NOMO-1 (cell line): ENCODE data around the gene YIPF4.
"Not testable (repeated sequence)": the region's sequence is repeated elsewhere in the genome, so short reads cannot be mapped to it uniquely, and the experiment has no call there.

Experiments
- DNase-seq, 2 experiments: peaks; one replicate each; lab custom pipeline; 2025; ENCODE audit not compliant: unreplicated experiment in 2 of 2; lab: John Stamatoyannopoulos, UW

YIPF4 gene

DNA sequence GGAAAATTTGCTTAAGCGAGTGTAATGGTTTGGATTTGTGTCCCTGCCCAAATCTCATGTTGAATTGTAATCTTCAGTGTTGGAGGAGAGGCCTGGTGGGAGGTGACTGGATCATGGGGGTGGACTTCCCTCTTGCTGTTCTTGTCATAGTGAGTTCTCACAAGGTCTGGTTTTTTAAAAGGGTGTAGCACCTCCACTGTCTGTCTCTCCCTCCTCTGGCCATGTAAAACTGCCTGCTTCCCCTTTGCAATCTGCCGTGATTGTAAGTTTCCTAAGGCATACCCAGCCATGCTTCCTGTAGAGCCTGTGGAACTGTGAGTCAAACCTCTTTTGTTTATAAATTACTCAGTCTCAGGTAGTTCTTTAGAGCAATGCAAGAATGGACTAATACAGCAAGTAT is 6.6 kb downstream of the YIPF4 start:
- DNase-seq = no peak

DNA sequence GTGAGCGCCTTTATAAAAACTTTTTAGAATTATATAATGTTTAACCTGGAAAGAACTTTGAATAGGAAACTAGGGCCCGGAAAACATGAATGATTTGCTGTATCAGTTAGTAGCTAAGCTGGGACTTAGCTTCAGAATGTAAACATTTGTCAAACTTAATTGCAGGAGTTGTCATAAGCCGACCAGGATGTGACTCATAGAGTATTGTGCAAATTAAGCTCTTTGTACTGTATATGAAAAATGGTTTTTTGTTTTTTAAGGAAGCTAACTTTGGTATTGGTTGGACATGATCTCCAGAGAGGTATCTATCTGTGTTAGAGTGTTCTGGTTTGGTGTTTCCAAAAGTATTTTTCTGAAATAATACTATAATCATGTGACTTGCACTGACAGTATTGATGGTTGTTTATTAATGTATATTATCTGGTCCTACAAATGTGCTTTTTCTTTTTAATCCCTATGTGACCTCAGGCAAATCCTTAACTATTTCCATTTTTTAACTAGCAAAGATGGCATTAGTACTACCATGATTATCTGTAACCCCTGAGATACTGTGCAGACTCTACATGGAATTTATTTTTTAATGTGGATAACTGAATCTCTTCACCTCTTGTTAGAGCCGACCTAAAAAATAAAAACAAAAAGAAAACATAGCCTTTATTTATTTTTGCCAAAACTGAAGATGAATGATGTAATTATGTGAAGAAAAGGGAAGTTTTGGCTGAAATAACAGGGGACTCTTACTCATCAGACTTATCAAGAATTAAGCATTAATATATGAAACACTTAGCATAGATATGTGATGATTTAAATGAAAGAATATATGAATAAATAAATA is 11.7 kb downstream of the YIPF4 start:
- peak; percentile 80 to 92 for DNase-seq

GRCh38 chr2:32290000-32290339 is 12.3 kb downstream of the YIPF4 start:
- DNase-seq = no peak

DNA sequence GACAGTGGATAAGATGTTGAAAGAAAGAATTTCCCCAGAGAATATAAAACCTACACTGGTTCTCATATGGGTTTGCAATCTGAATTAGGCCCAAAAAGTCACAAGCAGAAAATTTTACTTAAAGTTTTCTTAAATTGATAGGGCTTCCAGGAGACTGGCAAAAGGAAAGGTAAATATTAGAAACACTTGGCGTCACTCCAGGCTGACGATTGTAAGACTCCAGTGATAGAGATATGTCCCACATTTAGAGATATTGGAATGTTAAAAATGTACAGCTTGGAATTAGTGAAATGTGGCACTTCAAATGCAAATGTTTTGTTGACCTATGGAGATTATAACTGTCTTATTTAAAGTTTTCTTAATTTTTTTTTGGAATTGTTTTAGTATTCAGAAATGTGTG is 14.0 kb downstream of the YIPF4 start:
- no peak for DNase-seq

GRCh38 chr2:32293493-32293892 is 15.8 kb downstream of the YIPF4 start:
- not testable (repeated sequence) for DNase-seq

GRCh38 chr2:32293966-32294562 is 16.4 kb downstream of the YIPF4 start:
- DNase-seq = not testable (repeated sequence)

DNA sequence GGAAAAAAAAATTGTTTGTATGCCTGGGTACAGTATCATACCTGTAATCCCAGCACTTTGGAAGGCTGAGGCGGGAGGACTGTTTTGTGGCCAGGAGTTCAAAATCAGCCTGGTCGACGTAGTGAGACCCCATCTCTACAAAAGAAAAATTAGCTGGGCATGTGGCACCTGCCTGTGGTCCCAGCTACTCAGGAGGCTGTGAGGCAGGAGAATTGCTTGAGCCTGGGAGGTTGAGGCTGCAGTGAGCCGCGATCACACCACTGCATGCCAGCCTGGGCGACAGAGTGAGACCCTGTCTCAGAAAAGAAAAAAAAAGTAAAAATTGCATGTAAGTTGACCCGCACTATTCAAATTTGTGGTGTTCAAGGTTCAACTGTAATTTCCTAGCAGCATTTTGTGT is 32.9 kb downstream of the YIPF4 start:
- no peak for DNase-seq

DNA sequence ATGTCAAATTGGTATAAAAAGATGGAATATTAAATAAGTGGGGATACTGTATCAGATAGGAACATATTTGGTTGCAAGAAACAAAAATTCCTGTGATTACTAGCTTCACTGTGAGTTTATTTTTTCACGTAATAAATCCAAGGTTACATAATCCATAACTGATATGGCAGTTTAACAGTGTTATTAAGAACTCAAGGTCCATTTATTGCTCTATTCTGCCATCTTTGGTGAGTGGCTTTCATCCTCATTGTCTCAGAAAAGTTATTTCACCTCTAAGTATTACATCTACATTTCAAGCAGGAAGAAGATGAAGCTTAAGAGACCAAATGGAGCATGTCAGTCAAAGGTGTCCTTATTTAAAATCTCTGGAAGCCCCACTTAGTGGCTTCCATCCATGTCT is 37.2 kb downstream of the YIPF4 start:
- no peak for DNase-seq

GRCh38 chr2:32328679-32329078 is 51.0 kb downstream of the YIPF4 start:
- not testable (repeated sequence) for DNase-seq

DNA sequence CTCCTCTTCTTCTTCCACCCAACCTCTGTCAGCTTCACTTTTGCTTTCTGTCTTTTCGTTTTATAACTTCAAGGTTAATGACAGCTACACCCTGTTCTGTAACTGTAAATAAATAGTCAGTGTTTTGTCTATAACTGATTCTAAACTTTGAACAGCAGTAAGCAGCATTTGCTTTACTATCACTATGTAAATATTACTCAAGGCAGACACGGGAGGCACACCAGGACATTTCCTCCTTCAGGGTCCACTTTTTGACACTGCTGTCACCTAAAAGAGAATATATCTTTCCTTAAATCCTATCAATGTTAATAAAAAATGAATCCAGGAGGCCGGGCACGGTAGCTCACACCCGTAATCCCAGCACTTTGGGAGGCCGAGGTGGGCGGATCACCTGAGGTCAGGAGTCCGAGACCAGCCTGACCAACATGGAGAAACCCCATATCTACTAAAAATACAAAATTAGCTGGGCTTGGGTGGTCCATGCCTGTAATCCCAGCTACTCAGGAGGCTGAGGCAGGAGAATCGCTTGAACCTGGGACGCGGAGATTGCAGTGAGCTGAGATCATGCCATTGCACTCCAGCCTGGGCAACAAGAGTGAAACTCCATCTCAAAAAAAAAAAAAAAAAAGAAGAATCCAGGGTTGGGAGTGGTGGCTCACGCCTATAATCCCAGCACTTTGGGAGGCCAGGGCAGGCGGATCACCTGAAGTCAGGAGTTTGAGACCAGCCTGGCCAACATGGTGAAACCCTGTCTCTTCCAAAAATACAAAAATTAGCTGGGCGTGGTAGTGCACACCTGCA is 51.7 kb downstream of the YIPF4 start:
- not testable (repeated sequence) for DNase-seq

- no peak for DNase-seq
Observed at GRCh38 chr2:32330136-32330535, 52.4 kb downstream of the YIPF4 start.

- DNase-seq = no peak
Observed at GRCh38 chr2:32342801-32343200, 65.1 kb downstream of the YIPF4 start.

GRCh38 chr2:32350797-32351196 is 73.1 kb downstream of the YIPF4 start:
- DNase-seq = not testable (repeated sequence)

- DNase-seq = peak in 1 of 2 experiments; percentile 35
Observed at GRCh38 chr2:32355976-32356680, 78.4 kb downstream of the YIPF4 start.

DNA sequence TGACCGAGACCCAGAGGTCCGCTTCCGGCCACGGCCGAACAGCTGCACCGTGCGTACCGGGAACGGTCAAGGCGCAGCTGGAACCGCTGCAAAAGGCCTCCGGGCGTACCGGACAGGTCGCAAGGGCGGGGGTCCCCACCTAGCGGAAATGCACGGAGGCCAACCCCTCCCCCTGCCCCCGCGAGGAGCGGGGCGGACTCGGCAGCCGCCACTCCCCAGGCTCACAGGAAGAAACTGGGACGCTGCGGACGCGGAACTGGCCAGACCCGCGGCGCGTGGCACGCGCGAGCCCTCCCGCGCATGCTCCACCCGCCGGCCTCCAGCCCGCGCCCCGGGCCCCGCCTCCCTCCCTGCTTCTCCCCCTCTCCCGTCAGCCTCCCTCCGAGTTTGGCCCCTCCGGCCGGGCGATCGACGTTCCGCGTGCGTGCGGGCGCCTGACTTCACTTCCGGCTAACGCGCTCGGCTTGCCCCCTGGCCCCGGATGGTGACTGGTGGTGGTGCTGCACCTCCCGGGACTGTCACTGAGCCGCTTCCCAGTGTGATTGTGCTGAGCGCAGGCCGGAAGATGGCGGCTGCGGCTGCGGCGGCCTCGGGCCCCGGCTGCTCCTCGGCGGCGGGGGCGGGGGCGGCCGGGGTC is 79.1 kb downstream of the YIPF4 start, which contains the start of gene BIRC6:
TSS of gene BIRC6 (plus strand) at position 343 of the 637 bp plus-strand sequence. CDS start at position 482, 139 bp downstream.
- DNase-seq = peak; percentile 96 to 99

DNA sequence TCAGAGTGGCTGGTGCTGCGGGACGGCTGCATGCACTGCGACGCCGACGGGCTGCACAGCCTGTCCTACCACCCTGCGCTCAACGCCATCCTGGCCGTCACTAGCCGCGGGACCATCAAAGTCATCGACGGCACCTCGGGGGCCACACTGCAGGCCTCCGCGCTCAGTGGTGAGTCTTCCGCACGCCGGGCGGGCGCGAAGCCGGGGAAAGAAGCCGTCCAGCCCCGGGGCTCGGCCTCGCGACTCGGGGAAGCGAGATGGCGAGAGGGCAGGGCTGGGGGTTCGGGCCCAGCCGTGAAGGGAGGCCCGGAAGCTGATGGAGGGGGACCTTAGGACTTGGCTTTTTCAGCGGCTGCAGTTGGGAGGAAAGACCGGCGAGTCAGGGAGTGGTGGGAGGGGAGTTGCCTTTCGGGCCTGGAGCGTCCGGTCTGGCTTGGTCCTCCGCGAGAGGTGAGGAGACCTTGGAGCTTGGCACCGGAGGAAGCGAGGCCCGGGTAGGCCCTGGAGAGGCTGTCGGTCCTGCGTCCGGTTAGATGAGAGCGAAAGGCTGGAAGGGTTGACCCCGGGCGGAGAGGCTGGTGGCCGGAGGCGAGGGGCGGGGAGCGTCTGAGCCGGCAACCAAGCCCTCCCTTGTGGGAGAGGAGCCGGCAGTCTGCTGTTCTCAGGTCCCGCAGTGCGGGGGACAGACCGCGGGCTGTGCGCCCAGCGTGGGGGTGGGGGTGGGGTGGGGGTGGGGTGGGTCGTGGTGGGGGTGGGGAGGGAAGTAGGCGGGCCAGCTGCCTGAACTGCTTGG is 79.8 kb downstream of the YIPF4 start:
- no peak for DNase-seq

- no peak for DNase-seq
Observed at GRCh38 chr2:32358111-32358482, 80.4 kb downstream of the YIPF4 start.

- DNase-seq = no peak
Observed at GRCh38 chr2:32360416-32360815, 82.7 kb downstream of the YIPF4 start.

DNA sequence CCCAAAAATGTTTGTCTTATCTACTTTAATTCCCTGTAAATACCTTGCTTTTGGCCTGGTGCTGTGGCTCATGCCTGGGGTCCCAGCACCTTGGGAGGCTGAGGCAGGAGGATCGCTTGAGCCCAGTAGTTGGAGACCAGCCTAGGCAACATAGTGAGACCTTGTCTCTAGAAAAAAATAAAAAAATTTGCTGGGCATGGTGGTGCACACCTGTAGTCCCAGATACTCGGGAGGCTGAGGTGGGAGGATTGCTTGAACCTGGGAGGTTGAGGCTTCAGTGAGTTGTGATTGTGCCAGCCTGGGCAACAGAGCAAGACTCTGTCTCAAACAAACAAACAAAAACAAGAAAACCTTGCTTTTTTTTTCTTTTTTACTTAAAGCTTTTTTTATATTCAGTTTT is 85.3 kb downstream of the YIPF4 start:
- not testable (repeated sequence) for DNase-seq

DNA sequence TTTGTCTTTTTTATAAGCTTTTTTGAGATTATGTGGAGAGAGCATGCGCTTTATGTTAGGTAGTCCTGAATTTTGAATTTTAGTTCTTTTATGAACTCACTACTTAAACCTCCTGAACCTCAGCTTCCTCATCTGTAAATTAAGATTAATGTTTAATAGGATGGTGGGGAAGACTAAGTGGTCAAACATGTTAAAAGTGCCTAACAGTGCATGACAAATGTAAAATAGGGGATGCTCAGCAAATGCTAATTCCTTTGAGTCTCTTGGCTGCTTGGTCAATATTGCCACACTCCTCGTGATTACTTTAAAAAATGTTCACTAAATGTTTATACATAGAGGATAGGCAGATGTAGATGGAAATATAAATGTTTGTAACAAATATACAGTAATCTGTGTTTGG is 85.9 kb downstream of the YIPF4 start:
- DNase-seq = no peak
